Right cardiac atrium (tissue), 5 donors: ENCODE data around the gene INPP4B. TPM values are rescaled to one million over a fixed set of nuclear protein-coding genes. Genes with fewer than 3 reads are reported as not detected.

ENCODE experiments used
- ATAC-seq, 2 donors: fragments of 200-7000 bp; cut with Tn5 transposase; one replicate each; pipeline versions ENCODE4 v1.8.0 to v1.9.1; 2020; ENCODE audit warnings: moderate library complexity in 2 of 2, mild to moderate bottlenecking in 1 of 2
- DNase-seq, 3 donors: peaks; one replicate each; pipeline ENCODE4 v3.0.0-alpha.2; 2020
- H3K27ac ChIP-seq: one replicate; pipeline ENCODE4 v1.5.1; 2013; ENCODE audit warnings: mild to moderate bottlenecking, low read length, control low read depth, moderate library complexity
- H3K27me3 ChIP-seq: one replicate; pipeline ENCODE4 v1.6.1; 2013; ENCODE audit not compliant: control insufficient read depth, insufficient read depth
- H3K4me1 ChIP-seq: one replicate; pipeline ENCODE4 v1.6.1; 2013; ENCODE audit warnings: low read length; ENCODE audit not compliant: control insufficient read depth, insufficient read depth
- H3K4me3 ChIP-seq: one replicate; pipeline ENCODE4 v1.5.1; 2013; ENCODE audit warnings: low read length, control low read depth
- H3K9me3 ChIP-seq: one replicate; pipeline ENCODE4 v1.6.1; 2013; ENCODE audit warnings: low read length; ENCODE audit not compliant: control insufficient read depth
- WGBS: extraction: QIAGEN DNeasy Blood & Tissue Kit; methylation state at CpG from one replicate; pipeline ENCODE4 v1.1.7; 2013; 5-methylcytosine and 5-hydroxymethylcytosine counted together
- intact Hi-C, 4 donors: fragments of 100-400 bp; cut with DNase I; formaldehyde crosslinking; loops; one replicate each; pipeline versions ENCODE4 v1.11.0 to v1.14.0; 2022 to 2023
- polyA plus RNA-seq: library from polyadenylated mRNA; stranded (reverse); fragments of 200-250 nt; gene quantifications from one replicate; pipeline ENCODE4 v1.2.3, GENCODE V29; 2013
- total RNA-seq, 4 donors: library from RNA; stranded (reverse); fragmentation: NEBNext Ultra II Directional; extraction: Animal tissue kit (Norgen Biotek cat#: 25700); gene quantifications; one replicate each; pipeline ENCODE4 v1.2.1, GENCODE V29; 2021
- donor health status: healthy with polysubstance abuse.
- donor health status: DM: no; HTN: yes; CAD: no.
- donor health status: DM: no; HTN: no; CAD: no.
- donor health status: DM: no; HTN: yes; CAD: no; lungs with severe emphysema.
- donor health status: DM: yes; HTN: yes; CAD: no.

Gene INPP4B
- total and polyA plus RNA-seq, 5 donors, result 2.9 to 13.2 (median 7.0) TPM

DNA sequence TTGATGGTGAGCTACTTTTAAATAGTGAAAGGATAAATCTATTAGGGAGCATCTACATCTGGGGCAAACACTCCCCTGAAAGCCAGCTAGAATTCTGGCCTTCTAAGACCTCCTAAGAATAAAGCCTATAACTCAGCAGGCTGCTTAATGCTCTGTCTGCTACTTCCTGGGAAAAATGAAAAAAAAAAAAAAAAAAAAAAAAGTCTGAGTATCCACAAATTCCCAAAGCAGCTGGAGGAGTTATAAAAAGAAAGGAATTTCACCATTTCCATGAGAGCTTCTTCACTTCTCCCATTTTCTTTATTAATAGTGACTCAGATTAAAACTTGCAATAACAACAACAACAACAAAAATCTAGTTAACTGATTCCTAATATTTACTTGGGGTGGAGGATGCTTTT, 511.2 kb downstream of the INPP4B start:
- no peaks in the 10 kb centered on the region for H3K9me3 ChIP-seq
- H3K4me3 ChIP-seq, result no peak overlapping the region
- no peak overlapping the region for H3K27ac ChIP-seq
- DNase-seq (no peak), ATAC-seq (no peak)
- intact Hi-C loops, result loop anchor here in 1 of 4 donors (5.0 kb wide), 1 partner anchor 1117 kb away; no protein-coding TSS in a partner anchor
- no peaks in the 10 kb centered on the region for H3K27me3 ChIP-seq
- H3K4me1 ChIP-seq, result peaks cover 3% of the 10 kb centered on the region

DNA sequence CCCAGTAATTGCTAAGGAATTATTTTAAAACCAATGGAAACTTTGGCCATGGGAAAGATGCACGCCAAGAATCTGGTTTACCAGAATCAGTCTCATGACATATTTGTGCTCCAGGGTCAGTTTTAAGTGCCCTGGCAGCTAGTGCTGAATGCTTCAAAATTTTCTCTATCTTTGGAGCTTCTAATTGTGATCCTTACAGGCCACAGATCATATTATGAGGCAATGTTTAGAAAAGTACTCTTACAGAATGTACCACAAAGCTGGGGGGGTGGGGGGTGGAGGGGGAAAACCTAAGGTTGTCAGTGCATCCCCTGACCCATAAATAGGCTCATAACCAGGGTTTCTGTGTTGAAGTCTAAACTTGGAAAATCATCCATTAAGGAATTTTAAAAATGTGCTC, 514.5 kb downstream of the INPP4B start:
- Histone ChIP-seq H3K4me1 (peaks cover 3% of the 10 kb centered on the region), H3K9me3 (no peaks in the 10 kb centered on the region), H3K4me3 (no peak overlapping the region), H3K27ac (no peak overlapping the region), H3K27me3 (no peaks in the 10 kb centered on the region)
- intact Hi-C loops, result loop anchor here in 1 of 4 donors (5.0 kb wide), 1 partner anchor 1121 kb away; no protein-coding TSS in a partner anchor
- DNase-seq, result no peak
- WGBS, result 54% methylated on average over 1 of the region's 1 CpG
- peak in 1 of 2 donors; percentile 54 for ATAC-seq

DNA sequence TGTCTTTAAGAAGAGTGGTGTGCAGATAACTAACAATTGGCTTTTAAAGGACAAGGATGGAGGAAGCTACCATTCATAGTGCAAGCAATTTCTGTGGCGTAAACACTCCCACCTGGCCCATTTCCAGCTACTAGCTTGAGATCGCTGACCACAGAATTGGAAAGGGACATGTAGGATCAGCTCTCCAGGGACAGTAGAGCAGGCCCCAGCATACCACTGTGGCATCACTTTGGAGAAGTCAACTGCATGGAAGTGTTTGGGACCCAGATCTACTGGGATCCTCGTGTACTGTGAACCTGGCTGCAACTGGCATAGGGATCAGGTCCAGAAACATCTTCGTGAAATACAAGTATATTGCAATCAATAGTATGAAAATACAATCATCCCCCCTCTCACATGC, 515.0 kb downstream of the INPP4B start:
- no peaks in the 10 kb centered on the region for H3K9me3 ChIP-seq
- peak in 1 of 3 donors; percentile 37 for DNase-seq
- H3K4me1 ChIP-seq, result peaks cover 3% of the 10 kb centered on the region
- H3K27ac ChIP-seq, result no peak overlapping the region
- 47% methylated on average over 4 of the region's 4 CpGs for WGBS
- intact Hi-C loops, result loop anchor here in 1 of 4 donors (5.0 kb wide), 1 partner anchor 1121 kb away; no protein-coding TSS in a partner anchor
- H3K4me3 ChIP-seq, result no peak overlapping the region
- H3K27me3 ChIP-seq, result no peaks in the 10 kb centered on the region
- ATAC-seq, result peak in 1 of 2 donors; percentile 29

DNA sequence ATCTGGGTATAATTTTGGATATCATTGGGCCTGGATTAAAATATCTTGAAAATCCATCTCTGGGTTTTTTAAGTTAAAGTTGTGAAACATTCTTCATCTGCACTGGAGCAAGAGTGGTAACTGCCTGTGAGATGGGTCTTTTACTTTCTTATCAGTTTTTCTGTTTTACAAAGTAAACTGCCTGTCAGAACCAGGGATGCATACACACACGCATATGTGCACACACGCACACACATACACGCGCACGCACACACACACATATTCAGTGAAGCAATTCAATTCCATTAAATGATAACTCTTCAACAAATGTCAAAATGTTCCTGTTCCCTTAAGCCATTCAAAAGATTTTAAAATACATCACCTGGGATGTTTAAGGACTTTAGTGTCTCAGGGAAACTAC, 515.8 kb downstream of the INPP4B start:
- no peak for ATAC-seq
- Histone ChIP-seq H3K27me3 (no peaks in the 10 kb centered on the region), H3K4me1 (peaks cover 3% of the 10 kb centered on the region), H3K9me3 (no peaks in the 10 kb centered on the region), H3K4me3 (no peak overlapping the region), H3K27ac (no peak overlapping the region)
- intact Hi-C loops, result loop anchor here in 1 of 4 donors (5.0 kb wide), 1 partner anchor 1122 kb away; no protein-coding TSS in a partner anchor
- no peak for DNase-seq
- 95% methylated on average over 5 of the region's 5 CpGs for WGBS

DNA sequence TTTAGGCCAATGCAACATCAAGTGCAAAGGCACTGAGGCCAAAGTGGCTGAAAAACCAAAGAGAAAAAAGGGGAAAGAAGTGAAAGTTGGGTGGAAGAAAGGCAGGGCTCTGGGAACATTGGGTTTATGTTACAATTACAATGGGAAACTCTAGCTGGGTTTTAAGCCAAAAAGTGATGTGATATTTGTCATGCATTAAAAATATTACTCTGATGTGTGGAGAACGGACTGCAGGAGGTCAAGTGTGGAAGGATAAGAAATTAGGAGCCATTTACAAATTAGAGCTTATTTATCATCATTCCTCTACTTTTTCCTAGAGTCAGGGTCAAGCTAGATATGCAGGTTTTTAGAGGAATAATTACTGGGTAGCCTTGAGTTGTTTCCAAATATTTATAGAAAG, 516.8 kb downstream of the INPP4B start:
- intact Hi-C loops, result no loop called here
- Histone ChIP-seq H3K4me1 (peaks cover 3% of the 10 kb centered on the region), H3K27ac (no peak overlapping the region), H3K9me3 (no peaks in the 10 kb centered on the region), H3K4me3 (no peak overlapping the region), H3K27me3 (no peaks in the 10 kb centered on the region)
- WGBS, result 86% methylated on average over 1 of the region's 1 CpG
- no peak for DNase-seq
- ATAC-seq, result no peak

DNA sequence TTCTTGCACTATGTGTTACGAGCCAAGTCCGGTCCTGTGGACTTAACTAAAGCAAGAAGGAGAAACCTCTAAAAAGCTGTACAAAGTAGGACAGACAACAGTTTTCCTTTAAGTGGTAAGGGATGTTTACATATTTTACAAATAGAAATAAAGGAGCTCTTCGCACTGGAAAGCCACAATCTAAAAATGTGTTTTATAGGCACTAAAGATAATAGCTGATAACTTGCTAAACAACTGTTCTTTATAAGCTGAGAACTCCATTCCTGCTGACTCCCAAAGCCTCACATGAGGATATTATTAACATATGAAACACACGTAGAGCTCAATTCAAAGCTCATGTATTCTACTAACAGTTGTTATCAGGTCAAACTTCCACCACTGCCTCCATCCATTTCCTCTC, 519.9 kb downstream of the INPP4B start:
- peaks cover 2% of the 10 kb centered on the region for H3K4me1 ChIP-seq
- H3K4me3 ChIP-seq, result no peak overlapping the region
- no peaks in the 10 kb centered on the region for H3K27me3 ChIP-seq
- H3K9me3 ChIP-seq, result no peaks in the 10 kb centered on the region
- intact Hi-C loops, result no loop called here
- DNase-seq (no peak), ATAC-seq (no peak)
- H3K27ac ChIP-seq, result no peak overlapping the region
- 85% methylated on average over 4 of the region's 4 CpGs for WGBS

DNA sequence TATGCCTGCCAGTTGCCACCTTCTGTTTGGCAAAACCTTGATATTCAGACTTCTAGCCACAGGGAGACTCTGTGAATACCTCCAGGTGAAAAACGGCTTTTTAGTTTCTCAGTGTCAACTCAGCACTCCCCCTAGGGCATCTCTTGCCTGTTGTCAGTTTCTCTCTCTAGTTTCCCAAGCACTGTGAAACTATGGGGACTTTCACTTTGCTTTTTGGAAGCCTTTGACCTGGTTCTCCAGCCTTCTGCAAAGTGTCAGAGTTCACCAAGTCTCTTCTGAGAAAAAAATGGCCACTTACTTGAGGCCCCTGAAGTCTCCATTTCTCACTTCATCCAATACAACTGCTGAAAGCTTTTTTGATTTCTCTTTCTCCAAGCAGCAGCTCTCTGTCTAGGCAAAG, 521.5 kb downstream of the INPP4B start:
- H3K4me3 ChIP-seq, result no peak overlapping the region
- H3K27me3 ChIP-seq, result no peaks in the 10 kb centered on the region
- no peaks in the 10 kb centered on the region for H3K4me1 ChIP-seq
- DNase-seq, result no peak
- WGBS, result 74% methylated on average over 1 of the region's 1 CpG
- intact Hi-C loops, result no loop called here
- H3K9me3 ChIP-seq, result no peaks in the 10 kb centered on the region
- no peak overlapping the region for H3K27ac ChIP-seq
- ATAC-seq, result no peak

DNA sequence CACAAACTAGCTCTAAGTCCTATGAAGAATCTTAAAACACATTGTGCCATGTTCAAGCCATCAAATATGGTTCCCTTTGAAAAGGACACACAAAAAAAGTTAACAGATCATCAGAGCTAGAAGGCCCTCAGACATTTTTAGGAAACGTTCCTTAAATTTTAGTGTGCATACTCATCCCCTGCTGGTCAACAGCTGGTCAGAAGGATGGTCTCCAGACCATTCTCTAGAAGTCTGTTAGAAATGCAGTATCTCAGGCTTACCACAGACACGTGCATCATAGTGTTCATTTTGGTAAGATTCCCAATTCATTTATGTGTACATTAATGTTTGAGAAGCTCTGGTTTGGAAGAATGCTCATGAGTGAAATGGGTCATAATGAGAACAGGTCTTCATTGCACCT, 523.1 kb downstream of the INPP4B start:
- Histone ChIP-seq H3K9me3 (no peaks in the 10 kb centered on the region), H3K27ac (no peak overlapping the region), H3K27me3 (no peaks in the 10 kb centered on the region), H3K4me1 (peaks cover 2% of the 10 kb centered on the region), H3K4me3 (no peak overlapping the region)
- intact Hi-C loops, result no loop called here
- no peak for DNase-seq
- WGBS, result 81% methylated on average over 2 of the region's 2 CpGs
- no peak for ATAC-seq

DNA sequence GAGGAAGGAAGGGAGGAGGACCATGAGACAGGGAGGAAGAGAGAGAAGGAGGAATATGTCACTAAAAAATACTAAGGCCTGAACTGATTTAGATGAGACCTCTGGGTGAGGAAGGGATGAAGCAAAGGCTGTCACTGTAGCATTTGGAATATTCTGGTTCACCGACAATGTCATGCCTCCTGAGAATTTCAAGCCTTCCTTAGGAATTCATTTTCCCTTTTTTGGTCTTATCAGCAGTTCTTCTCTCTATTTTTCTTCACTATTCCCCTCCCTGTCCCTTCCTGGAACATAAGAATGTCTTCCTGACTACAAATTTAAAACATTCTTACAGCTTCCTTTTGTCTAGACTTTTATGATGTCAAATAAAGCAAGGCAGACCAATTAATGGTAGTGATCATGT, 527.8 kb downstream of the INPP4B start:
- intact Hi-C loops, result no loop called here
- 33% methylated on average over 1 of the region's 1 CpG for WGBS
- H3K4me3 ChIP-seq, result no peak overlapping the region
- ATAC-seq (no peak), DNase-seq (no peak)
- no peak overlapping the region for H3K27ac ChIP-seq
- peaks cover 2% of the 10 kb centered on the region for H3K4me1 ChIP-seq
- no peaks in the 10 kb centered on the region for H3K9me3 ChIP-seq
- no peaks in the 10 kb centered on the region for H3K27me3 ChIP-seq

DNA sequence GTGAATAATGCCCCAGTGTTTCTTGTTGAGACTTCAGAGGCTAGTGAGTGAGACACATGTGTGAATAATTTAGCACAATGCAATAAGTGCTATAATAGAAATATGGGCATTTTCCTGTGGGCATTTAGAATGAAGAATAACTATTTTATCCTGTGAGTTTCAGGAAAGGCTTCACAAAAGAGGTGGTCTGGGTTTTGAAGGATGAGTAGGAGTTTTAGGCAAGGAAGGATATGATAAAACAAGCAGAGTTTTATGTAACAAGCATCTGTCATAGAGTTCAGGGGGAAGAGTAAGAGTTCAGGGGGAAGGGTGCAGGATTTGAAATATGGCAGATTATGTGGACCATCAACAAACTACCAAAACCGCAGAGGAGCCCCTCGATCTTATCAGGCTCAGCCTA, 529.2 kb downstream of the INPP4B start:
- Histone ChIP-seq H3K4me3 (no peak overlapping the region), H3K27ac (no peak overlapping the region), H3K27me3 (no peaks in the 10 kb centered on the region), H3K9me3 (no peaks in the 10 kb centered on the region), H3K4me1 (peaks cover 2% of the 10 kb centered on the region)
- ATAC-seq, result no peak
- no peak for DNase-seq
- 98% methylated on average over 2 of the region's 2 CpGs for WGBS
- intact Hi-C loops, result no loop called here

DNA sequence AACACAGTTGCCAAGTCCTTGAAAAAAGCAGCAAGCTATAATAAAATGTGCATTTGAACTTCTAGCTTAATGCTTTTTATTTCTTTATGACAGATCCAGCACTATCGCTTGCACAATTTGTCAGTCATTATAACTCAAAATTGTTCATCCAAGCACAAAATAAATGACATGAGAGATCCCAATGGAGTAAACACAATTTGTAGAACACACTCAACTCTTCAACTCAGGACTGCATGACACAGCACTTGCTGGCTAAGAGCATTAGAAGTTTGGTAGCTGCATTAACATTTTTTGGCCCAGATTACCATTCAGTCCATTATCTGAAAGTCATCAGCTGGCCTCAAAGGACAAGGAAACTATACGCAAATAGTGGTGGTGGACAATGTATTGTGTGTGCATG, 530.1 kb downstream of the INPP4B start:
- no peaks in the 10 kb centered on the region for H3K27me3 ChIP-seq
- WGBS, result 56% methylated on average over 2 of the region's 2 CpGs
- no peaks in the 10 kb centered on the region for H3K9me3 ChIP-seq
- ATAC-seq, result no peak
- H3K27ac ChIP-seq, result no peak overlapping the region
- intact Hi-C loops, result no loop called here
- H3K4me3 ChIP-seq, result no peak overlapping the region
- peaks cover 2% of the 10 kb centered on the region for H3K4me1 ChIP-seq
- no peak for DNase-seq

DNA sequence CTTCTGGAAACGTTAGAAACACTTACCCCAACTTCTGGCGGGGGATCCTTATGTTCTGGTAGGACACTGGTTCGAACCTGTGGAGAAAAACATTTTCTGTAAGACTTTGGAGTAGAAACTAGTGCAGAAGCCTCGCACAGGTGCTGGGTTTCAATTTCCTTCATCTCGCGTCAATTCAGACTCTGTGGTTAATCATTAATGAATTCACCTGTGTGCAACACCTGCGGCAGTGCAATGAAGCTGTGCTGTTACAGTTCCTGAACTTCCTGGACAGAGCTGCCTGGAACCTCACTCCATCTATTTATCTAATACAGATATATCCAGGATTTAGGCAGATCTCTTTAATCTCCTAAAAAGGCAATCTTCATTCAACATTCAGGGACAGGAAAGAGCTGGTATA, 531.4 kb downstream of the INPP4B start:
- no peaks in the 10 kb centered on the region for H3K9me3 ChIP-seq
- peaks cover 2% of the 10 kb centered on the region for H3K4me1 ChIP-seq
- DNase-seq (no peak), ATAC-seq (no peak)
- intact Hi-C loops, result no loop called here
- whole genome bisulfite sequencing, result 90% methylated on average over 7 of the region's 7 CpGs
- H3K27ac ChIP-seq, result no peak overlapping the region
- no peaks in the 10 kb centered on the region for H3K27me3 ChIP-seq
- H3K4me3 ChIP-seq, result no peak overlapping the region
